Measurements from ENCODE around the gene VAT1L.

DNA sequence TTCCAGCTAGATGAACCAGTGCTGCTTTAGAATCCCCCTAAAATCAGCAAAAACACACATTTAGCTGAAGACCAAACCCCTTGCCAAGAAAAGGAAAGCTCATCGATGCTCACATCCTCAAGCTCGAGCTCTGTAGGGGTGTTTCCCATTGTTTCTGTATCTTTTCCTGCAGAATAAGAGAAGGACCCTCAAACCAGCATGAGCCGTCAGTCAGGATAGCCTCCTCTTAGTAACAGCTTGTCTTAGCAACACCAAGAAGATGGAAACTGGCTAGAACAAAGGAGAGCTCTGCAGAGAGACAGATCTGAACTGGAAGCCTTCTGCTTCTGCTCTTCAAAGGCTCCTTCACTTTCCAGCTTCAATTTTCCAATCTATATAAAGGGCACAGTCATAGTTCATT is 32.0 kb downstream of the VAT1L start:
- TF ChIP-seq EZH2 (IDR thresholded peaks at IDR 0.05; ENCODE audit: insufficient read depth, poor library complexity, severe bottlenecking) (no peak), EZH2phosphoT487 (IDR thresholded peaks at IDR 0.05; ENCODE audit: insufficient read depth, low read depth) (no peak)
